Putamen (tissue), 1 donor: Measurements from ENCODE around the gene RBCK1.

ENCODE experiments used
- DNase-seq: peaks from one replicate; pipeline ENCODE4 v3.0.0-alpha.2; 2016; ENCODE audit warnings: low spot score

RBCK1 gene

DNA sequence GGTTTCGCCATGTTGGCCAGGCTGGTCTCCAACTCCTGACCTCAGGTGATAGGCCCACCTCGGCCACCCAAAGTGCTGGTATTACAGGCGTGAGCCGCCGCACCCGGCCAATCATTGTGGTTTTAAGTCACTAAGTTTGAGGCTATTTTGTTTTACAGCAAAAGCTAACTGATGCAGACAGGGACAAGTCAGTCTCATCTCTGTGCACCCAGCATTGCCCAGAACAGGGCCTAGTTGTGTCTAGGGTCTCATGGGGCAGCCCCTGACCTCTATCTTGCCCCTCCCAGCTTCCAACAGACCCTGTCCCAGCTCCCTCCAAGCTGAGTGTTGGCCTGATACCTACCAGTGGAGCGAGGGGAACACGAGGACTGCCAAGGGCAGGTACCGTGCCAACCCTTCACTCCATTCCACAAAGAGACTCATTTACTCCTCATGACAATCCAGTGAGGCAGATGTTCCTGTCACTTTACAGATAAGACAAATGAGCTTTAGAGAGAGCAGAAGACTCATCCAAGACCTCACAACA lies 8.9 kb upstream of the RBCK1 start:
- DNase-seq: no peak

DNA sequence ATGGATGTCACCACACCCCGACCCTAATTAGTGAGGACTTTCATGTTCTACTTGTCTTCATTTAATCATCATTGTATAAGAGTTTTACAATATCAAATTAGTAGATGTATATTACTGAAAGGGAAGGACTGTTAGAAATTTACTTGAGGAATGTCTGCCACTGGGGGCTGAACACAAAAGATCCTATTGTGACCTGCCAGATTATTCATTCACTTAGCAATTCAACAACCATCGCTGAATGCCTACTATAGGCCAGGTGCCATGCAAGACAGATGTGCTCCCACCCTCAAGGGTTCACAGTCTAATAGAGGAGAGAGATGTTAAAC lies 8.0 kb upstream of the RBCK1 start:
- DNase-seq: no peak

DNA sequence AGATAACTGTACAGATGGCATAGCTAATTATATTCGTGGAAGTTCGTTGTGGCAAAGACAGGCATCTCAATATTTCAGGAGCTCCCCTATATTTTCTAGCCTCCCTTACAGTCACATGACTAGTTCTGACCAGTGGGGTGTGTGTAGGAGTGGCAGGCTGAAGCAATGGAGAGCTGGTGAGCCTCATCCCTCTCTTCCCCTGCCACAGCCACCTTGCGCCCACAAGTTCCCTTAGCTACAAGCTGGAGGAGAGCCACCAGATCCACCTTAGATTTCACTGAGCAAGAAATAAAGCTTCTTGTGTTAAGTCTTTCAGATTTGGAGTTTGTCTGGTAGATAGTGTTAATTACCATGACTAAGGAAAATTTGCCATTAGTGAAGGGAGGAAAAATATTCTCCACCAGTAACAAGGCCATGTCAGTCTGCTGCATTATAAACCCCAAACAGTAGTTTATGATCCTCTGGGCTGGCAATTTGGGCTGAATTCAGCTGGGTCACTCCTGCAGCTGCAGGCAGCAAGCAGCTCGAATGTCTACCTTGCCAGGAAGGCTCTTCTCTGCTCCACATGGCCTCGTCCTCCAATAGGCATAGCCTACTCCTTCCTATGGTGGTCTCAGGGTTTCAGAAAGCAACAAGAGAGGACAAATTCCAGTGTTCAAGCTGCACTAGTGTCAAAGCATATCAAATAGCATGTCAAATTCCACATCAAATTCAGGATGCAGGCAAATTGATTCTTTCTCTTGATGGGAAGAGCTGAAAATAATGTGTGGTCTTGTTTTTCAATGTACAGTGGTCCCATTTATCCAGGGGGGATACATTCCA lies 7.4 kb upstream of the RBCK1 start:
- DNase-seq: no peak

DNA sequence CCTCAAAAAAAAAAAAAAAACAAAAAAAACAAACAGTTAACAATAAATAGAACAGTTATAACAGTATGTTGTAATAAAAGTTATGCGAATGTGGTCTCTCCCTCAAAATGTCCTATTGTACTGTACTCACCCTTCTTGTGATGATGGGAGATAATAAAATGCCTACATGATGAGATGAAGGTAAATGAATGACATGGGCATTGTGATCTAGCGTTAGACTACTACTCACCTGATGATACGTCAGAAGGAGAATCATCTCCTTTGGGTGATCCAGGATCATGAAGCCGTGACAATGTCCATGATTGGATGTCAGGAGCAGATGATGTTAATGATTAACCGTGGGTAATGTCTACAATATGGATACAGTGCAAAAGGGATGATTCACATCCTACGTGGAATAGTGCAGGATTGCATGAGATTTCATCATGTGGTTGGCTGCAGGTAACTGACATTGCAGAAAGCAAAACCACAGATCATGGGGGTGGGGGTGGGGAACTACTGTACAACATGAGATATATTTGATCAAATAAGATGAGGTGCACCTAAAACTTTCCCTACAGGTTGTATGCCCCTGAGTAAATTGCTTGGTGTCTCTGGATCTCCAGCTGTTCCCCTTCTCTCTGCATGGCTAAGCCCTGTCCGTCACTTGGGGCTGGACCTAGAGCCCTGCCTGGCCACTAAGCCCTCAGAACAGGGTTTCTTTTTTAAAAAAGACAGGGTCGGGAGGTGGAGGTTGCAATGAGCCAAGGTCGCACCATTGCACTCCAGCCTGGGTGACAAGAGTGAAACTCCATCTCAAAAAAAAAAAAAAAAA lies 6.2 kb upstream of the RBCK1 start:
- no peak for DNase-seq

DNA sequence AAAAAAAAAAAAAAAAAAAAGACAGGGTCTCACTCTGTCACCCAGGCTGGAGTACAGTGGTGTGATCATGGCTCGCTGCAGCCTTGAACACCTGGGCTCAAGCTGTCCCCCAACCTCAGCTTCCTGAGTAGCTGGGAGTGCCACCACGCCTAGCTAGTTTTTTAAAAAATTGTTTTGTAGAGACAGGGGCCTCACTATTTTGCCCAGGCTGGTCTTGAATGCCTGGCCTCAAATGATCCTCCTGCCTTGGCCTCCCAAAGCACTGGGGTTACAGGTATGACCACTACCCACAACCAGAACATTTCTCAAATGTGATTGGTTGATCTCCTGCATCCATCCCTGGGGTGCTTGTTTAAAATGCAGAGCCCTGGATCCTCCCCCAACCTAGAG lies 5.6 kb upstream of the RBCK1 start:
- no peak for DNase-seq

DNA sequence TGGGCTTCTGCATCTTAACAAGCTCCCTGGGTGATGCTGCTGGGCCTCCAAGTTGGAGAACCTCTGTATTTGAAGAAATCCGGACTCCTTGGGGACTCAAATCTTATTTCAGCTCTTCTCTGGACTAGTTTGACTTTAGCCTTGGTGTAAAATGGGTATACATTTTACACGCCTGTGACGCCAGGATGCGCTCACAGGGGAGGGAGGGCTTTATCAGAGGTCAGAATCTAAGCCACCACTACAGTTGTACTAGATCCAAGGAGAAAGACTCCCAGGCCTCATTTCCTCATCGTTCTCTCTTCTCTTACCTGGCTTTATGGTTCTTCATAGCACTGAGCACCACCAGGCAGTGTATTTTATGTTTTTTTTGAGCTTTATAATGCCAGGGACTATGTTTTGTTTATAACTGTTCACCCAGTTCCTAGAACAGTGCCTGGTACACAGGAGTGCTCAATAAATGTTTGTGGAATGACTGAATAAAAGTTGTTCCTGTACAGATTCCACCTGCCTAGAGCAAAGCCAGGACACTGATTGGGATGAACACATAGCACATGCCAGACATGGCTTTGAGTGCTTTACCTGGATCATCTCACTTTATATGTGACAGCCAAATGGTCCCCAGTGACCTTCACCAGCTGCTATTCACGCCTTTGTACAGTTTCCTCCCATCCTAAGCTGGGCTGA lies 5.1 kb upstream of the RBCK1 start:
- no peak for DNase-seq

DNA sequence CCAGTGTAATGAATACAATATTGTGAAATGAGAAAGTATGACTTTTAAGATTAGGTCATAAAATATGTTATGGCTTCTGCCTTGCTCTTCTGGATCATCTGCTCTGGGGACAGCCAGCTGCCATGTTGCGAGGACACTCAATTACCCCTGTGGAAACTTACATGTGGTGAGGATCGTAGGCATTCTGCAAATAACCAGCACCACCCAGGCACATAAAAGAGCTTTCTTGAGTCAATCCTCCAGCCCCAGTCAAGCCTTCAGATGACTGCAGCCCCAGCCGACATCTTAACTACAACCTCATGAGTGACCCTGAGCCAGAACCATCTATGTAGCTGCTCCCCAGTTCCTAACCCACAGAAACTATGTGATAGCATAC lies 4.5 kb upstream of the RBCK1 start:
- no peak for DNase-seq

DNA sequence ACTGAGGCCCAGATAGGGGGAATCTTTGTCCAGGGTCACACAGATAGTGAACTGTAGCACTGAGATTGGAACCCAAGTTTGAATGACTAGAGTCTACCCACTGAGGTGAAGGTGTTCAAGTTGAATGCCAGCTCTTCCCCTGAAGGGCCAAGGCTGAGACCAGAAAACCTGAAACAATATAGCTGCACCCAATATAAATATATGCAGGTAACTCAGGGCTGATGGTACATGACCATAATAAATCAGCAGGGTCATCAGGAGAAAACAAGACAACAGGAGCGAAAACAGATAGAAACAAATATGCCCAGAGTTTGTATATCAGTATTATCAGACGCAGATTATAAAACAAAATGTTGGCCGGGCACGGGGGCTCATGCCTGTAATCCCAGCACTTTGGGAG lies 4.0 kb upstream of the RBCK1 start:
- DNase-seq: no peak

DNA sequence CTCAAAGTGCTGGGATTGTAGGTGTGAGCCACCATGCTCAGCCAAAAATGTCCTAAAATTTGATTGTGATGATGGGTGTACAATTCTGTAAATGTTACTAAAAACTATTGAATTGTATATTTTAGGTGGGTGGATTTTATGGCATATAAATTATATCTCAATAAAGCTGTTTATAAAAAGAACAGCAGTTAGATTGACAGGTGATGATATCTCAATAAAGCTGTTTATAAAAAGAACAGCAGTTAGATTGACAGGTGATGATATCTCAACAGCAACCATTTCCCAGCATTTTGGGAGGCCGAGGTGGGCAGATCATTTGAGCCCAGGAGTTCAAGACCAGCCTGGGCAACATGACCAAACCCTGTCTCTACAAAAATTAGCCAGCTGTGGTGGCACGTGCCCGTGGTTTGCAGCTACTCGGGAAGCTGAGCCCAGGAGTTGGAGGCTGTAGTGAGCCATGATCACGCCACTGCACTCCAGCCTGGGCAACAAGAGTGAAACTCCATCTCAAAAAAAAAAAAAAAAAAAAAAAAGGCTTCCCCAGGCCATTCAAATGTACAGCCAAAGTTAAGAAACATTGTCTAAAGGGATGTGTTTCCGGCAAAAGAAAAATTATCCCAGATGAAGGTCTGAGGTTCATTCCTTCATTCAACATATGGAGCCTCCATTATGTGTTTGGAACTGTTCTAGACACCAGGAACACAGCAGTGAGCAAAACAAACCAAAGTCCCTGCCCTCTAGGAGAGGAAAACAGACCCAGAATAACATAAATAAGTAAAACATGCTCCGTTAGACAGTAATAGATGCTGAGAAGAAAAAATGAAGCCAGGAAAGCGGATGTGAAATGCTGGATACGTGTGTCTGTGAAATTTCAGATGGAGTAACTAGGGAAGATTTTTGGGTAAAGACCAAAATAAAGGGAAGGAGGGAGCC lies 1.6 kb upstream of the RBCK1 start:
- no peak for DNase-seq

DNA sequence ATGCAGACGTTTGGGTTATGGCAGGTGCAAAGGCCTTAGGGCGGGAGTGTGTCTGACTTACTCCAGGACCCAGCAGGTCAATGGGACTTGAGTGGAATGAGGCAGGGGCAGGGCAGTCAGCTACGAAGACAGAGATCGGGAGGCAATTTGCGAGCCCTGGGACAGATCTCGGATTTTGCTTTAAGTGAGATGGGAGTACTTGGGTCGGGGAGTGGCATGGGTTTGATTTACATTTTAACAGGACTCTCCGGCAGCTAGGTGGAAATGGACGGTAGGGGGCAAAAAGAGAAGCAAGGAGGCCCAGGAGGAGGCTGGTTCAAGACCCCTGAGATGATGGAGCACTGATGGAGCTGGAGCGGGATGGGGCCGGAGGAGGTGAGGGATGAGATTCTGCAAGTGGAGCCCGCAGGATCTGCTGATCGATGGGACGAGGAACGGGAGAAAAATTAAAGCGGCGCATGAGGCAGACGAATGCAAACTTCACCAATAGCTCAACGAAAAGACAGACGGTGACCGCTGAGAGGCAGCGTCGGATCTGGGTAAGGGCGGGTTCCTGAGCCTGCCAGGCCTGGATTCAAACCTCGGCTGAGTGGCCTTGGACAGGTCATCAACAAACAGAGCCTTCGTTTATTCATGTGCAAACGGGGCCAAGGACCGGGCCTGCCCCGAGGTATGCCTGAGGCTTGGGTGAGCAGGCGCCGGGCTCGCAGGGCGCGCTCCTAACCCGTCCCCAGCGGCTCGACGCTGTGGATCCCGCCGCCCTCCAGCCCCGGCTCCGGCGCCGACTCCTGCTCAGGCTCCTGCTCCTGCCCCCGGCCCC lies 756 bp upstream of the RBCK1 start:
- peak; percentile 76 for DNase-seq

DNA sequence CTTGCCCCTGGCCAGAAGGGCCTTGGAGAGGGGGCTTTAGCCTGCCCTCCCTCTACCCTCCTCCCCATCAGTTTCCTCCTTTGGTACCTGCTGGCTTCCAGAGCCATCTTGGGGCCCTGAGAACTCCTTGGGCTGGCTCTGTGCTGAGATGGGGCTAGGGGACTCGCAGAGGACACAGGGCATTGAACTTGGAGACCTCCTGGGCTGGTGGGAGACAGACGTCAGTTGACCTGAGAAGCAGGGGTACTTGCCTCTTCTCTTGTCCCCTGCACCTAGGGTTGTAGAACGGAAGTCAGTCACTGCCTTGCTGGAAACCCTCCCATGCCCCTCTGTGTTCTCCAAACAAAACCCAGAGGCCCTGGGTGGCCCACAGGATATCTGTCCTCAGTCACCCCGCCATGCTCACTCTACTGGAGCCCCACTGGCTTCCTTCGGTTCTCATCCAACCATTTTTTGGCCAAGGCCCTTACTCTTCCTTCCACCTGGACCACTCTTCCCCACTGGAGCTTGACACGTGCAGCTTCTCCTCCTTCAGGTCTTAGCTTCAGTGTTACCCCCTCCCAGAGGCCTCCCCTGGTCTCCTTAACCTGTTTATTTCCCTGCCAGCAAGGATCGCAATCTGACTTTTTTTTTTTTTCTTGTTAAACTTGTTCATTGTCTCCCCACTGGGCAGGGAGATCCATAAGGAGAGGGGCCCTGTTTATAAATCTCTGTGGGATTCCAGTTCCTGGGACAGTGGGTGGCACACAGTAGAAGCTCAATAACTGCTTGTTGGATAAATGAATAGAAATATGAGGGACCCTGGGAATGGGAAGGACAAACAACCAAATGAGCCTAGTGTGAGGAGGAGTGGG lies 971 bp downstream of the RBCK1 start:
- no peak for DNase-seq

DNA sequence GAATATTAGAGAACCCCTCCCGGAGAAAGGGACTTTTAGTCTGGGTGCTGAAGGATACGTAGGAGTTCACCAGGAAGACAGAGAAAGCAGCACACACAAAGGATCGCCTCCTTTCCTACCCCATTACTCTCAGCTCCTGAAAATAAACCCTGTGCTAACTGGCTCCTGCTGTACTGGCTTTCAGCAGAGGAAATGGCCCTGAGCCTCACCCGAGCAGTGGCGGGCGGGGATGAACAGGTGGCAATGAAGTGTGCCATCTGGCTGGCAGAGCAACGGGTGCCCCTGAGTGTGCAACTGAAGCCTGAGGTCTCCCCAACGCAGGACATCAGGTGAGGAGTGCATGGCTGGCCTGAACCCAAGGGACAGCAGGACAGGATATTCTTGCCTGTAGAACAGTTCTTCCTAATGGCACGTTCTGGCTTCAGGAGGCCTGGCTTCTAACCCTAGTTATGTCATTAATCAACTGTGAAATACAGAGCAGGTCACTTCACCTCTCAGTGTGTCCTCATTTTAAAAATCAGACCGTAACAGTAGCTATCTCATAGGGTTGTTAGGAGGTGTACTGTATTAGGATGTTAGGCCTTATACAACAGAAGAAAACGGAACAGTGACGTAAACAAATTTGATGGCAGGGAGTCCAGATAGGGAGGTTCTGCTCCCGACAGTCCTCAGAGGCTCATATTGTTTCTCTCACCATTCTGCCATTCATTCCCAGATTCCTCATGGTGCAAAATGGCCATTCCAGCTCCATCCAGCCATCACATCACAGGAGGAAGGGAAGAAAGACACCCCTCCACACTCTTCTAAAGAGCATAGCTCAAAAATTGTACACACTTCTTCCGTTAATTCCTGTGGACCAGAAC lies 1.8 kb downstream of the RBCK1 start:
- DNase-seq: no peak

DNA sequence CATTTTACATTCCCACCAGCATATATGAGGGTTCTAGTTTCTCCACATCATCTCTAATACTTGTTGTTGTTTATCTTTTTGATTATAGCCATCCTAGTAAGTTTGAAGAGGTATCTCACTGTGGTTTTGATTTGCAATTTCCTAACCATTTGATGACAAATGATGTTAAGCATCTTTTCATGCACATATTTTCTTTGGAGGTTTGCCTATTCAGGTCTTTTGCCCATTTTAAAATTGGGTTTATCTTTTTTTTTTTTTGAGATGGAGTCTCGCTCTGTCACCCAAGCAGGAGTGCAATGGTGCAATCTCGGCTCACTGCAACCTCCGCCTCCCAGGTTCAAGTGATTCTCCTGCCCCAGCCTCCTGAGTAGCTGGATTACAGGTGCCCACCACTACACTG lies 4.0 kb downstream of the RBCK1 start:
- no peak for DNase-seq

DNA sequence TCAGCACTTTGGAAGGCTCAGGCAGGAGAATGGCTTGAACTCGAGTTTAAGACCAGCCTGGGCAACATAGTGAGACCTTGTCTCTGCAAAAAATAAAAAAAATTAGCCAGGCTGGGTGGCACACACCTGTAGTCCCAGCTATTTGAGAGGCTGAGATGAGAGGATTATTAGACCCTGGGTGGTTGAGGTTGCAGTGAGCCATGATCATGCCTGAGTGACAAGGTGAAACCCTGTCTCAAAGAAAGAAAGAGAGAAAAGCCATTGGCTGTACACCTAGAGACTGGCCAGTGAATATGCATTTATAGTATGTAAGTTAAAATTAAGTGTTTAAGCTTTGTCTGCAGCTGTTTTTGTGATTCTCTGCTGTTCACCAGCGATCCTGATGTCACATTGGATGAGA lies 6.1 kb downstream of the RBCK1 start:
- no peak for DNase-seq

DNA sequence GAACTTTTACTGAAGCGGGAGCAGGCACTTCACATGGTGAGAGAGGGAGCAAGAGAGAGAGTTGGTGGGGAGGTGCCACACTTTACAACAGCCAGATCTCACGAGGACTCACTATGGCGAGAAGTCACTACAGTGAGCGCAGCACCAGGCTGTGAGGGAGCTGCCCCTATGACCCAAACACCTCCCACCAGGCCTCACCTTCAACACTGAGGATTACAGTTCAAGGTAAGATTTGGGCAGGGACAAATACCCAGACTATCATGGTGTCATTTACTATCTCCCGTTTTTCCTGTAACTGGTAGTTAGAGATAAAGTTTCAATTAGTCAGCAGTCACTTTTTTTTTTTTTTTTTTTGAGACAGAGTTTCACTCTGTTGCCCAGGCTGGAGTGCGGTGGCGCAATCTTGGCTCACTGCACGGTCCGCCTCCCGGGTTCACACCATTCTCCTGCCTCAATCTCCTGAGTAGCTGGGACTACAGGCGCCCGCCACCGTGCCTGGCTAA lies 7.8 kb downstream of the RBCK1 start:
- no peak for DNase-seq

DNA sequence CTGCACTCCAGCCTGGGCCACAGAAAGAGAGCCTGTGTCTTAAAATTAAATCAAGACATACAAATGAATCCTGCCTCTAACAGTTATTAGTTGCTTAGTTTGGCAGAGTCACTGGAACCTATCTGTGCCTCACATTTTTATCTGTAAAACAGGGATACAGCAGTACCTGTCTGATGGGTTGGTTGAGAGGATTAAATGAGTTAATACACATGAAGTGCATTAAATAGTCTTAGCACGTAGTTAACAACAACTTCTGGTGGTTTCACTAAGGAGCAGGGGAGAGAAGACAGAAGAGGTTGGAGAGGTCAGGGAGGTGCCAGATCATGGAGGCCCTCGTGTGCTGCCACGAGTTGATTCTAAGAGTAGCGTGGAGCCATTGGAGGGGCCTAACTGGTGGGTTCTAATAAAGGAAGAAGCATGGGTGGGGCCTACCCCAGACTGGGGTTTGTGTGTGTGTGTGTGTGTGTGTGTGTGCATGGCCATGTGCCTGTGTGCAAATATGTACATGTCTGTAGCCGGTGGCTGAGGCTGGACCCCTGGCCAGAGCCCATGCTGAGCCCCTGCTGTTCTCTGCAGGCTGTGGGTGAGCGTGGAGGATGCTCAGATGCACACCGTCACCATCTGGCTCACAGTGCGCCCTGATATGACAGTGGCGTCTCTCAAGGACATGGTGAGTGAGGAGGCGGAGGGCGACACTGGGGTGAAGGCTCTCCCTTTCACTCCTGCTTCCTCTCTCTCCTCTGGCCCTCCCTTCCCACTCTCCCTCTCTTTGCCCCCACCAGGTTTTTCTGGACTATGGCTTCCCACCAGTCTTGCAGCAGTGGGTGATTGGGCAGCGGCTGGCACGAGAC lies 9.1 kb downstream of the RBCK1 start:
- DNase-seq: no peak

DNA sequence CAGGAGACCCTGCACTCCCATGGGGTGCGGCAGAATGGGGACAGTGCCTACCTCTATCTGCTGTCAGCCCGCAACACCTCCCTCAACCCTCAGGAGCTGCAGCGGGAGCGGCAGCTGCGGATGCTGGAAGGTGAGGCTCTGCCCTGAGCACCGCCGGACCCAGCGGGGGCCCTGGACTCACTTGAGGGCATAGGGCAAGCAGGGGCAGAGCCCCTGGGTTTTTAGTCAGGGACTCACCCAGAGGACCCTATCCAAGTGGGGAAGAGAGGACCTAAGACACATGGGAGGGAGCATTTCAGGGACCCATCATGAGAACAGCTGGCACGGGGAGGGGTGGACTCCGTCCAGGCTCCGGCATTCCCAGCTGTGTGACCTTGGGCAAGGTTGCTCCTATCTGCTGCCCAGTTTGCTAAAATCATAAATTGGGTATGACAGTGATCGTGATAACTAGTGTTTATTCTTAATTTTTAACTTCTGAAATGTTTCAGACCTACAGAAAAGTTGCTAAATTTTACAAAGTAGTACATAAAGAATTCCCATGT lies 9.8 kb downstream of the RBCK1 start:
- DNase-seq: no peak
